ENCODE results near the gene GLRX2.

GLRX2 gene

GRCh38 chr1:193111641-193112090 lies 6.5 kb upstream of the GLRX2 start:
- H3K9ac ChIP-seq (ENCODE audit: low read length in 2 of 2): peak overlapping the region in 1 of 2 donors; percentile 47
- H3K4me1 ChIP-seq (ENCODE audit: control insufficient read depth, insufficient read depth, low read length): peaks cover 6% of the 10 kb centered on the region
- no peak overlapping the region for H3K27ac ChIP-seq (ENCODE audit: low read length)
- H3K27me3 ChIP-seq (ENCODE audit: control insufficient read depth in 1 of 2, insufficient read depth in 2 of 2, low read length in 2 of 2): no peaks in the 10 kb centered on the region
- no peak overlapping the region for H3K4me3 ChIP-seq (ENCODE audit: low read length in 2 of 2)
- no peaks in the 10 kb centered on the region for H3K9me3 ChIP-seq (ENCODE audit: control insufficient read depth in 2 of 2, low read length in 2 of 2)
- H3K36me3 ChIP-seq (ENCODE audit: control insufficient read depth in 2 of 2, insufficient read depth in 2 of 2, low read length in 2 of 2): no peaks in the 10 kb centered on the region

DNA sequence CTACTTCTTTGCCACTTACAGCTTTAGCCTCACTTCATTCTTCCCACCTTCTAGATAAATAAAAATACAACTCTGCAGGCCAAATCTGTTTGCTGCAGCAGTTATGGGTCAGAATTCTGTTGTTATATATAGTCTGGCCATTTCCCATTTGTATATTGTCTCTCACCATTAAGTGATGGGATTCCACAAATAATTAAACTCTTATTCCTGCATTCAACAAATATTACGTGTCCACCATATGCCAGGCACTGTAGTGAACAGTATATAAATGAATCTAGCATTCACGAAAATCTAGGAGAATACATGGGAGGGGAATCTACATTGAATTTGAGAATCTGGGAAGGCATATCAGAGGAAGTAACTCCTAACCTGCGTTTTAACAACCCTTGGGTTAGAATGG lies 5.7 kb upstream of the GLRX2 start:
- H3K4me1 ChIP-seq (ENCODE audit: control insufficient read depth, insufficient read depth, low read length): peaks cover 6% of the 10 kb centered on the region
- no peak overlapping the region for H3K9ac ChIP-seq (ENCODE audit: low read length in 2 of 2)
- H3K9me3 ChIP-seq (ENCODE audit: control insufficient read depth in 2 of 2, low read length in 2 of 2): no peaks in the 10 kb centered on the region
- H3K27me3 ChIP-seq (ENCODE audit: control insufficient read depth in 1 of 2, insufficient read depth in 2 of 2, low read length in 2 of 2): no peaks in the 10 kb centered on the region
- H3K27ac ChIP-seq (ENCODE audit: low read length): no peak overlapping the region
- no peaks in the 10 kb centered on the region for H3K36me3 ChIP-seq (ENCODE audit: control insufficient read depth in 2 of 2, insufficient read depth in 2 of 2, low read length in 2 of 2)
- H3K4me3 ChIP-seq (ENCODE audit: low read length in 2 of 2): no peak overlapping the region

DNA sequence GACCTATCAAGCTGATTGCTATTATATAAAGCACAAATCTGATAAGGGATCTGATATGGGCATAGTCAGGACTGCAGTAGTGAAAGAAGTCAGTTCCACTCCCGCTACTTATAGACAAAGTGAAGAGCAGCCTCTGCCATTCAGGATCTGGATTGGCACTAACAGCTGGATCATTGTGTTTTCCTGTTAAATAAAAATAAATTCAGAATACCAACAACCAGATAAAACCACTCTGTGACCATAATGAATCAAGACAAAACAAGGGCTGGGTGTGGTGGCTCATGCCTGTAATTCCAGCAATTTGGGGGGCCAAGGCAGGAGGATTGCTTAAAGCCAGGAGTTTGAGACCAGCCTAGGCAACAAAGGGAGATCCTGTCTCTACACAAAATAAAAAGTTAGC lies 5.0 kb upstream of the GLRX2 start:
- H3K9me3 ChIP-seq (ENCODE audit: control insufficient read depth in 2 of 2, low read length in 2 of 2): no peaks in the 10 kb centered on the region
- no peaks in the 10 kb centered on the region for H3K27me3 ChIP-seq (ENCODE audit: control insufficient read depth in 1 of 2, insufficient read depth in 2 of 2, low read length in 2 of 2)
- H3K27ac ChIP-seq (ENCODE audit: low read length): no peak overlapping the region
- H3K9ac ChIP-seq (ENCODE audit: low read length in 2 of 2): no peak overlapping the region
- no peaks in the 10 kb centered on the region for H3K36me3 ChIP-seq (ENCODE audit: control insufficient read depth in 2 of 2, insufficient read depth in 2 of 2, low read length in 2 of 2)
- H3K4me3 ChIP-seq (ENCODE audit: low read length in 2 of 2): no peak overlapping the region
- peaks cover 6% of the 10 kb centered on the region for H3K4me1 ChIP-seq (ENCODE audit: control insufficient read depth, insufficient read depth, low read length)

DNA sequence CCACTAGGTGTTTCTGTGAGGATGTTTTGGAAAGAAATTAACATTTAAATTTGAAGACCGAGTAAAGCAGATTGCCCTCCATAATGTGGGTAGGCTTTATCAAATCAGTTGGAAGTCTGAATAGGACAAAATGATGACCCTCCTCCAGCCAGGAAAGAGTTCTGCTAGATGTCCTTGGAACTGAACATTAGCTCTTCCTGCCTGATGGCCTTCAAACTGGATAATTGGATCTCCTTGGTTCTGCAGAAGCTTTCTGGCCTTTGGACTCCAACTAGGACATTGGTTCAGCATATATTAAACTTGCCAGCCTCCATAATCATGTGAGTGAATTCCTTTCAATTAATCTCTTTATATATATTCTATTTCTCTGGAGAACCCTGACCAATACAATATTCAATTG lies 4.4 kb upstream of the GLRX2 start:
- Histone ChIP-seq H3K27ac (ENCODE audit: low read length) (no peak overlapping the region), H3K27me3 (ENCODE audit: control insufficient read depth in 1 of 2, insufficient read depth in 2 of 2, low read length in 2 of 2) (no peaks in the 10 kb centered on the region), H3K4me1 (ENCODE audit: control insufficient read depth, insufficient read depth, low read length) (peaks cover 6% of the 10 kb centered on the region), H3K36me3 (ENCODE audit: control insufficient read depth in 2 of 2, insufficient read depth in 2 of 2, low read length in 2 of 2) (no peaks in the 10 kb centered on the region), H3K9me3 (ENCODE audit: control insufficient read depth in 2 of 2, low read length in 2 of 2) (no peaks in the 10 kb centered on the region), H3K4me3 (ENCODE audit: low read length in 2 of 2) (no peak overlapping the region), H3K9ac (ENCODE audit: low read length in 2 of 2) (no peak overlapping the region)

GRCh38 chr1:193108471-193108870 lies 3.3 kb upstream of the GLRX2 start:
- H3K9ac ChIP-seq (ENCODE audit: low read length in 2 of 2): no peak overlapping the region
- H3K36me3 ChIP-seq (ENCODE audit: control insufficient read depth in 2 of 2, insufficient read depth in 2 of 2, low read length in 2 of 2): no peaks in the 10 kb centered on the region
- H3K4me1 ChIP-seq (ENCODE audit: control insufficient read depth, insufficient read depth, low read length): peaks cover 10% of the 10 kb centered on the region
- no peaks in the 10 kb centered on the region for H3K27me3 ChIP-seq (ENCODE audit: control insufficient read depth in 1 of 2, insufficient read depth in 2 of 2, low read length in 2 of 2)
- H3K27ac ChIP-seq (ENCODE audit: low read length): no peak overlapping the region
- H3K9me3 ChIP-seq (ENCODE audit: control insufficient read depth in 2 of 2, low read length in 2 of 2): no peaks in the 10 kb centered on the region
- no peak overlapping the region for H3K4me3 ChIP-seq (ENCODE audit: low read length in 2 of 2)

DNA sequence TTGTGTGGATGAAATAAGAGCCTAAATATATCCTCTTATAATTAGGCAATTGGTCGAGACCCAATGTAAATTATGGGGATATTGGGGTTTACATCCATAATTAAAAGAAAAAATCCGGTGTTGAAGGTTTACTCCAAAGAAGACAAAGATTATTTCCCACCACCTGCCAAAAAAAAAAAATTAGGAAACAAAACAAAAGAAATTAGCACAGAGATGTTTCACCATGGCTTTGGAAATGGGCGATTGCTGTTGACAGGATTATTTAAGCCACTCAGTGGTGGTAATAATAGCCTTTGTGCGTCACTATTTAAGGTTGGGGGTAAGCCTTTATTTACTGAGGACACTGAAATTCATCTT lies 585 bp upstream of the GLRX2 start:
- H3K4me1 ChIP-seq (ENCODE audit: control insufficient read depth, insufficient read depth, low read length): peaks cover 5% of the 10 kb centered on the region
- H3K9ac ChIP-seq (ENCODE audit: low read length in 2 of 2): peak overlapping the region; percentile 83 to 92
- no peaks in the 10 kb centered on the region for H3K9me3 ChIP-seq (ENCODE audit: control insufficient read depth in 2 of 2, low read length in 2 of 2)
- peak overlapping the region; percentile 84 for H3K27ac ChIP-seq (ENCODE audit: low read length)
- H3K4me3 ChIP-seq (ENCODE audit: low read length in 2 of 2): peak overlapping the region; percentile 85 to 88
- H3K36me3 ChIP-seq (ENCODE audit: control insufficient read depth in 2 of 2, insufficient read depth in 2 of 2, low read length in 2 of 2): no peaks in the 10 kb centered on the region
- no peaks in the 10 kb centered on the region for H3K27me3 ChIP-seq (ENCODE audit: control insufficient read depth in 1 of 2, insufficient read depth in 2 of 2, low read length in 2 of 2)

DNA sequence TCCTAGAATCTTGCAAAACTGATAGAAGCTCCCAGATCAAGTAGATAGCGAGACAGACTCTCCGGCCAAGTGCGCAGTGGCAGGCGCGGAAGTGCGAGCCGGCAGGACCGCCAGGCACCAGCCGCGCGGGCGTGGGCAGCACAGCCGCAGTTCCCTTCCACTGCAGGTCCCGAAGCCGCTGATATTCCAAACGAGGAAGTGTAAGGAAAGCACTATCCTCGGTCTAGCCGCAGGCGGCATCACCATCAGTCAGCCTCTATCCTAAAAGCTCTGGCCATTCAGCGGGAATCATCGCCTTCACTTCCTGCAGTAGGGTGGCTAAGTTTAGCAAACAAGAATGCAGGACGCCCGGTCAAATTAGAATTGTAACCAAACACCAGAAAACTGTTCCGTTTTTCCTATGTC lies 710 bp downstream of the GLRX2 start:
- Histone ChIP-seq H3K9ac (ENCODE audit: low read length in 2 of 2) (peak overlapping the region; percentile 69 to 84), H3K36me3 (ENCODE audit: control insufficient read depth in 2 of 2, insufficient read depth in 2 of 2, low read length in 2 of 2) (peaks cover 5 to 6% of the 10 kb centered on the region in 2 donors), H3K9me3 (ENCODE audit: control insufficient read depth in 2 of 2, low read length in 2 of 2) (no peaks in the 10 kb centered on the region), H3K27ac (ENCODE audit: low read length) (peak overlapping the region; percentile 84), H3K4me3 (ENCODE audit: low read length in 2 of 2) (peak overlapping the region; percentile 88 to 98), H3K27me3 (ENCODE audit: control insufficient read depth in 1 of 2, insufficient read depth in 2 of 2, low read length in 2 of 2) (no peaks in the 10 kb centered on the region), H3K4me1 (ENCODE audit: control insufficient read depth, insufficient read depth, low read length) (peaks cover 5% of the 10 kb centered on the region)

DNA sequence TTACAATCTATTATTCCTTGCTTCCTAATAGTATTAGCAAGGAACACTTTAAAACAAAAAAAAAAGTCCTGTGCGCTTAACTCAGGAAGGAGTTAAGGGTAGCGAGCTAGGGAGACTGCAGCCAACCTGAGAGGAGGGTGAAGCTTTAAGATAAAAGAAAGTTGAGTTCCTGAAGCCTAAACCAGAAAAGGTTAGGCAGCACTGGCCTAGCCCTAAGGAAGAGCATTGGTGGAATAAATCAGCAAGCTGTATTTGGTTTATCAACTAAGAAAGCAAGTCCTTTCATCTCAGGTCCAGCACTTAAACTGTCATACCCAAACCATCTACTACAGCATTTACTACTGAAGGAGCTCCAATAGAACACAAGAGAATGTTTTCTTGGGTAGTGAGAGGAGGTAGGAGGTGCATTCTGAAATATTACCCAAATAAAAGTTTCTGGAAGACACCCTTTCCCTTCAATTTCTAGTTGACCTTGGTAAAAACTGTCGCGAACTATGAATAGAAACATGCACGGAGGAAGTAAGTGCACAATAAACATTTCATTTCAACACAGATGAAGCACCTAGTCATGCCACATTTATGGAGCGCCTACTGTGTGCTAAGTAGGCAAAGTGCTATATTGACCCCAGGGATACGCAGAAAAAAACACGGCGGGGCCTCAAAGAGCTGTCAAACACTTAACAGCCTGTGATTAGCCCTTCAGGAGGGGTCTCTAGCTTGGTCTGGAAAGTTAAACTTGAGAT lies 1.3 kb downstream of the GLRX2 start:
- peak overlapping the region; percentile 69 to 84 for H3K9ac ChIP-seq (ENCODE audit: low read length in 2 of 2)
- H3K36me3 ChIP-seq (ENCODE audit: control insufficient read depth in 2 of 2, insufficient read depth in 2 of 2, low read length in 2 of 2): peaks cover 10% of the 10 kb centered on the region in 2 donors
- peak overlapping the region; percentile 84 for H3K27ac ChIP-seq (ENCODE audit: low read length)
- peaks cover 5% of the 10 kb centered on the region for H3K4me1 ChIP-seq (ENCODE audit: control insufficient read depth, insufficient read depth, low read length)
- H3K9me3 ChIP-seq (ENCODE audit: control insufficient read depth in 2 of 2, low read length in 2 of 2): no peaks in the 10 kb centered on the region
- no peaks in the 10 kb centered on the region for H3K27me3 ChIP-seq (ENCODE audit: control insufficient read depth in 1 of 2, insufficient read depth in 2 of 2, low read length in 2 of 2)
- peak overlapping the region; percentile 88 to 98 for H3K4me3 ChIP-seq (ENCODE audit: low read length in 2 of 2)

- Histone ChIP-seq H3K9me3 (ENCODE audit: control insufficient read depth in 2 of 2, low read length in 2 of 2) (no peaks in the 10 kb centered on the region), H3K27me3 (ENCODE audit: control insufficient read depth in 1 of 2, insufficient read depth in 2 of 2, low read length in 2 of 2) (no peaks in the 10 kb centered on the region), H3K27ac (ENCODE audit: low read length) (no peak overlapping the region), H3K4me3 (ENCODE audit: low read length in 2 of 2) (no peak overlapping the region), H3K36me3 (ENCODE audit: control insufficient read depth in 2 of 2, insufficient read depth in 2 of 2, low read length in 2 of 2) (peaks cover 14 to 16% of the 10 kb centered on the region in 2 donors), H3K4me1 (ENCODE audit: control insufficient read depth, insufficient read depth, low read length) (peaks cover 5% of the 10 kb centered on the region), H3K9ac (ENCODE audit: low read length in 2 of 2) (no peak overlapping the region)
Measured at GRCh38 chr1:193102662-193103061, 2.6 kb downstream of the GLRX2 start.

DNA sequence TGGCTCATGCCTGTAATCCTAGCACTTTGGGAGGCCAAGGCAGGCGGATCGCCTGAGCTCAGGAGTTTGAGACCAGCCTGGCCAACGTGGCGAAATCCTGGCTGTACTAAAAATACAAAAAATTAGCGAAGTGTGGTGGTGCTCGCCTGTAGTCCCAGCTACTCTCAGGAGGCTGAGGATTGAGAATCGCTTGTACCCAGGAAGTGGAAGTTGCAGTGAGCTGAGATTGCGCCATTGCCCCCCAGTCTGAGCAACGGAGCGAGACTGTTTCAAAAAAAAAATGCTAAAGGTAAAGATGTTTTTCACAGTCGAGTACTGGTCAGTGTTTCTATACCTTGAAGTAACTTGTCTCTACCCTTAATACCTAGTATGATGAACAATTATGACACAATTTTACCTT lies 11.1 kb downstream of the GLRX2 start:
- Histone ChIP-seq H3K4me1 (ENCODE audit: control insufficient read depth, insufficient read depth, low read length) (no peaks in the 10 kb centered on the region), H3K9me3 (ENCODE audit: control insufficient read depth in 2 of 2, low read length in 2 of 2) (no peaks in the 10 kb centered on the region), H3K36me3 (ENCODE audit: control insufficient read depth in 2 of 2, insufficient read depth in 2 of 2, low read length in 2 of 2) (peaks cover 14 to 17% of the 10 kb centered on the region in 2 donors), H3K9ac (ENCODE audit: low read length in 2 of 2) (no peak overlapping the region), H3K4me3 (ENCODE audit: low read length in 2 of 2) (no peak overlapping the region), H3K27ac (ENCODE audit: low read length) (no peak overlapping the region), H3K27me3 (ENCODE audit: control insufficient read depth in 1 of 2, insufficient read depth in 2 of 2, low read length in 2 of 2) (no peaks in the 10 kb centered on the region)

DNA sequence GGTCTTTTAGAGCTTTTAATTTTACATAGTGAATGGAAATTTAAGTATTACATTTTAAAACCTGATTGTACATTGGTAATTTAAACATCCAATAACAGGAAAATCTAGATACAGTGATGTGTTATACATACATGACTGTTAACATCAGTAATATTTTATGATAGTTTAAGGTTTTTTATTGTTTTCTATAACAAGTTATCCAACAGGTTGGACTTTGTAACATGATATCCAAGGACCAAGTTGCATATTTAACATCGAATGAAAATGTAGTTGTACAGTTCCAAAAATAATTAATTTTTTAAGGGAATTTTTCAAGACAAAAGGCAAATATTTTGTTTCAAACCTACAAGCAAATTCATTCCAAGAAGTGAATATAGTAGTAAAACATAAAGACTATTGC lies 14.3 kb downstream of the GLRX2 start:
- H3K27me3 ChIP-seq (ENCODE audit: control insufficient read depth in 1 of 2, insufficient read depth in 2 of 2, low read length in 2 of 2): no peaks in the 10 kb centered on the region
- H3K4me3 ChIP-seq (ENCODE audit: low read length in 2 of 2): no peak overlapping the region
- no peaks in the 10 kb centered on the region for H3K9me3 ChIP-seq (ENCODE audit: control insufficient read depth in 2 of 2, low read length in 2 of 2)
- H3K27ac ChIP-seq (ENCODE audit: low read length): no peak overlapping the region
- H3K9ac ChIP-seq (ENCODE audit: low read length in 2 of 2): no peak overlapping the region
- no peaks in the 10 kb centered on the region for H3K4me1 ChIP-seq (ENCODE audit: control insufficient read depth, insufficient read depth, low read length)
- peaks cover 8 to 10% of the 10 kb centered on the region in 2 donors for H3K36me3 ChIP-seq (ENCODE audit: control insufficient read depth in 2 of 2, insufficient read depth in 2 of 2, low read length in 2 of 2)
